OCI-LY3 (cell line): ENCODE results near the gene B3GNT7.

ENCODE experiments used
- H2AFZ ChIP-seq: fragments of 200-600, 300-600 bp; shearing (Covaris generic); 2 replicates; pipeline ENCODE4 v1.6.0; 2014; ENCODE audit warnings: antibody characterized with exemption, low read depth, low read length
- H3K27ac ChIP-seq: fragments of 200-600, 300-600 bp; sonication (generic); 2 replicates; pipeline ENCODE4 v1.5.1; 2014; ENCODE audit warnings: mild to moderate bottlenecking, low read length, moderate library complexity, mixed read lengths
- H3K27me3 ChIP-seq: fragments of 200-600, 300-600 bp; sonication (generic); 2 replicates; pipeline ENCODE4 v1.6.1; 2014; ENCODE audit warnings: low read depth, low read length, mixed read lengths
- H3K36me3 ChIP-seq: fragments of 200-600, 300-600 bp; sonication (generic); replicated peaks from 2 replicates; pipeline ENCODE3; 2014; ENCODE audit warnings: low read depth, low read length, mixed read lengths
- H3K4me1 ChIP-seq: fragments of 300-600, 200-600 bp; sonication (generic); 2 replicates; pipeline ENCODE4 v1.6.1; 2014; ENCODE audit warnings: low read length, mixed read lengths
- H3K4me2 ChIP-seq: fragments of 200-600, 300-600 bp; sonication (generic); 2 replicates; pipeline ENCODE4 v1.6.1; 2014; ENCODE audit warnings: low read length, mixed read lengths
- H3K4me3 ChIP-seq: fragments of 300-600, 200-600 bp; sonication (generic); 2 replicates; pipeline ENCODE4 v1.5.1; 2014; ENCODE audit warnings: antibody characterized with exemption, mild to moderate bottlenecking, low read length, moderate library complexity
- H3K79me2 ChIP-seq: fragments of 300-600, 200-600 bp; shearing (Covaris generic); 2 replicates; pipeline ENCODE4 v1.6.1; 2014; ENCODE audit warnings: mild to moderate bottlenecking, low read length, mixed read lengths
- H3K9ac ChIP-seq: fragments of 300-600, 200-600 bp; shearing (Covaris generic); 2 replicates; pipeline ENCODE4 v1.6.0; 2014; ENCODE audit warnings: mild to moderate bottlenecking, low read length, moderate library complexity
- H3K9me3 ChIP-seq: fragments of 200-600, 300-600 bp; shearing (Covaris generic); 2 replicates; pipeline ENCODE4 v1.6.1; 2014; ENCODE audit warnings: low read length, mixed read lengths; ENCODE audit not compliant: insufficient read depth
- H4K20me1 ChIP-seq: fragments of 200-600, 300-600 bp; sonication (generic); 2 replicates; pipeline ENCODE4 v1.6.1; 2016; ENCODE audit warnings: low read length, mixed read lengths; ENCODE audit not compliant: insufficient read depth
- EZH2phosphoT487 ChIP-seq: fragments of 200-600 bp; shearing (Covaris generic); IDR thresholded peaks from 2 replicates; pipeline ENCODE4 v1.6.1; 2018; ENCODE audit warnings: antibody characterized with exemption, mixed run types, low read depth
- TF ChIP-seq, protein P1 (sequence below): fragments of 200-600, 300-600 bp; sonication (generic); IDR thresholded peaks from 2 replicates; pipeline ENCODE4 v1.5.1; 2014; ENCODE audit warnings: antibody characterized with exemption, low read length, low read depth

B3GNT7 gene

DNA sequence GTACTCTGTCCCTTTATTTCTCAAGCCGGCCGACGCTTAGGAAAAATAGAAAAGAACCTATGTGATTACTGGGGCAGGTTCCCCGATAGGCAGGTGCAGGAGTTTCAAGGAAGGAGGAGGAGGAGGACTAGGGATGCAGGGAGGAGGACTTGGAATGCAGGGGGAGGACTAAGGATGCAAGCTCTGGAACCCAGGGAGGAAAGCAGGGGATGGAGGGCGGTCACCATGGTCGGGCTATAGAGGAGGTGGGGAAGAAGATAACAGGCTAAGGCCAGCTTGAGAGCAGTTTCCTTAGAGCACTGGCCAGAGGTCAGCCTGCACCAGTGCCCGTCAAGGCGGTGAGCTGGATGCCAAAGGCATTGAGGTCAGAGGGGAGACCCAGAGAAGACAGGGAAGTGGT lies 18.7 kb upstream of the B3GNT7 start:
- no peak overlapping the region for H3K9ac ChIP-seq
- no peak overlapping the region for H3K27ac ChIP-seq
- H3K9me3 ChIP-seq, result no peaks in the 10 kb centered on the region
- no peak overlapping the region for H3K4me3 ChIP-seq
- H3K27me3 ChIP-seq, result no peaks in the 10 kb centered on the region
- H3K36me3 ChIP-seq, result no peaks in the 10 kb centered on the region
- H3K4me2 ChIP-seq, result no peak overlapping the region
- H3K79me2 ChIP-seq, result no peaks in the 10 kb centered on the region
- no peaks in the 10 kb centered on the region for H3K4me1 ChIP-seq
- no peak overlapping the region for H2AFZ ChIP-seq
- TF ChIP-seq EZH2phosphoT487, result no peak
- TF ChIP-seq, protein P1, sequence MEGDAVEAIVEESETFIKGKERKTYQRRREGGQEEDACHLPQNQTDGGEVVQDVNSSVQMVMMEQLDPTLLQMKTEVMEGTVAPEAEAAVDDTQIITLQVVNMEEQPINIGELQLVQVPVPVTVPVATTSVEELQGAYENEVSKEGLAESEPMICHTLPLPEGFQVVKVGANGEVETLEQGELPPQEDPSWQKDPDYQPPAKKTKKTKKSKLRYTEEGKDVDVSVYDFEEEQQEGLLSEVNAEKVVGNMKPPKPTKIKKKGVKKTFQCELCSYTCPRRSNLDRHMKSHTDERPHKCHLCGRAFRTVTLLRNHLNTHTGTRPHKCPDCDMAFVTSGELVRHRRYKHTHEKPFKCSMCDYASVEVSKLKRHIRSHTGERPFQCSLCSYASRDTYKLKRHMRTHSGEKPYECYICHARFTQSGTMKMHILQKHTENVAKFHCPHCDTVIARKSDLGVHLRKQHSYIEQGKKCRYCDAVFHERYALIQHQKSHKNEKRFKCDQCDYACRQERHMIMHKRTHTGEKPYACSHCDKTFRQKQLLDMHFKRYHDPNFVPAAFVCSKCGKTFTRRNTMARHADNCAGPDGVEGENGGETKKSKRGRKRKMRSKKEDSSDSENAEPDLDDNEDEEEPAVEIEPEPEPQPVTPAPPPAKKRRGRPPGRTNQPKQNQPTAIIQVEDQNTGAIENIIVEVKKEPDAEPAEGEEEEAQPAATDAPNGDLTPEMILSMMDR, result no peak
- no peaks in the 10 kb centered on the region for H4K20me1 ChIP-seq

DNA sequence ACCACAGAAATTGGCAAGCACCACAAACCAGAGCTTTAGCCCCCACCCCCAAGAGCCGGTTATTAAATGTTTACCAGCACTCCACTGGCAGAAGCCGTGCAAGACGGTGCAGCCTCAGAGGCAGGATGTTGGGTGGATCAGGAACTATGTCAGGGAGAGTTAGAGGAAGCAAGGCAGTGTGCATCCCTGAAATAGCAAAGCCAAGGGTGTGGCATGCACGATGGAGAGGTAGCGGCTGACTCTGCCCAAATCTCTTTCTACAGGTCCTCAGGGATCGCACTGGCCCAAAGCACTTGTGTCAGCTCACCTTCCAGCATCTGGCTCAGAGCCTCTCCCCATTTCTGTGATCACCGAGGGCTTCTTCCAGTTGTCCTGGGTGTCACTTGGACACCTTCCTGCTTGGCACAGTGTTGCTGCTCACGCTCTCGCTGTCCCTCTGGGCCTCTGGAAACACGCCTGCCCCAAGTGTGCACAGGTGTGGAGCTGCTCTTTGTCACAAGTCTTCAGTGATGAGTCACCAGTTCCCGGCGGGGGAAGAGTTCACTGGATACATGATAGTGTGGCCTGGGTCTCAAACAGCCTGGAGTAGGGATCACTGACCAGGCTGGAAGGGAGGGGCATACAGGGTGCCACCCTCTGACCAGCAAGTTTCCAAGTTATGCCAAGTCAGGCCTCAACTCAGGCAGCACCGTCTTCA lies 17.3 kb upstream of the B3GNT7 start:
- Histone ChIP-seq H4K20me1 (no peaks in the 10 kb centered on the region), H3K4me1 (no peaks in the 10 kb centered on the region), H3K9me3 (no peaks in the 10 kb centered on the region), H2AFZ (no peak overlapping the region), H3K9ac (no peak overlapping the region), H3K4me3 (no peak overlapping the region), H3K27me3 (no peaks in the 10 kb centered on the region), H3K27ac (no peak overlapping the region), H3K4me2 (no peak overlapping the region), H3K79me2 (no peaks in the 10 kb centered on the region), H3K36me3 (no peaks in the 10 kb centered on the region)
- TF ChIP-seq EZH2phosphoT487, result no peak
- TF ChIP-seq, protein P1, result no peak

DNA sequence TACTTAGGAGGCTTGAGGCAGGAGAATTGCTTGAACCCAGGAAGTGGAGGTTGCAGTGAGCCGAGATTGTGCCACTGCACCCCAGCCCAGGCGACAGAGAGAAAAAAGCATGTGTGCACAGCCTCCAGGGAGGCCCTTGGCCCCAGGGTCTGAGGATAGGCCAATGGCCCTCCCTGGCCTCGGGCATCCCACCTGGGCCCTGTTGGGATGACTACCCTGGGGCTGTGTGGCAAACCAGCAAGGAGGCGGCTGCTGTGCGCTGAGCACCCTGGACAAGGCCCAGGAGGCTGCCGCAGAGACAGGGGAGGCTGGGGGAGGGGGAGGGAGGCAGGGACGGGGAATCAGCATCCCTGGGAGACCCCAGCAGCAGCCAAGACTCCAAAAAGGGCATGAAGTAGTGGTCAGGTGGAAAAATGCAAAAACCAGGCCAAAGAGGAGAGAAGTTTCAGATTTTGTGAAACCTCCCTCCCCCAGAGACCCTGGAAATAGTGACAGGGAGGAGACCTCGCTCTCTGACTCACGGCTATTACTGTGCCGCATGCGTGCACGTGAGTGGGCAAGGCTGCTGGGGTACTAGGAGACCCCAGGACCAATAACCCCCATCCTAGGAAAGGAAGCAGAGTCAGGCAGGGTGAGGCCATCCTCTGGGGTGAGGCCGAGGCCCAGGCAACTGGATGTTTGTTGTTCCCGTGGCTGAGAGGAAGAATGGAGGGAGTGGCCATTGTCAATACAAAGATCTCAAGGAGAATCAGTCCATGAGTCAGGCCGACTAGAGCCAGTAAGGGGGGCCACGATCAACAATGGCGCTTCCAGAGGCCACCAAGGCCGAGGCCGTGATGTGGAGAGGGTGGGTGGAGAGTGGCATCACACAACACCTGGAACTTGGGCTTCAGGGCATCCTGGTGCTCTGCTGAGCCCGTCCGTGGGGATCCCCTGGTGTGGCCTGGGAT lies 16.0 kb upstream of the B3GNT7 start:
- Histone ChIP-seq H3K4me3 (no peak overlapping the region), H3K79me2 (no peaks in the 10 kb centered on the region), H3K9me3 (no peaks in the 10 kb centered on the region), H3K4me2 (no peak overlapping the region), H4K20me1 (no peaks in the 10 kb centered on the region), H3K9ac (no peak overlapping the region), H3K27me3 (no peaks in the 10 kb centered on the region), H3K36me3 (no peaks in the 10 kb centered on the region), H3K4me1 (no peaks in the 10 kb centered on the region), H2AFZ (no peak overlapping the region), H3K27ac (no peak overlapping the region)
- TF ChIP-seq EZH2phosphoT487, result no peak
- TF ChIP-seq, protein P1, result no peak

DNA sequence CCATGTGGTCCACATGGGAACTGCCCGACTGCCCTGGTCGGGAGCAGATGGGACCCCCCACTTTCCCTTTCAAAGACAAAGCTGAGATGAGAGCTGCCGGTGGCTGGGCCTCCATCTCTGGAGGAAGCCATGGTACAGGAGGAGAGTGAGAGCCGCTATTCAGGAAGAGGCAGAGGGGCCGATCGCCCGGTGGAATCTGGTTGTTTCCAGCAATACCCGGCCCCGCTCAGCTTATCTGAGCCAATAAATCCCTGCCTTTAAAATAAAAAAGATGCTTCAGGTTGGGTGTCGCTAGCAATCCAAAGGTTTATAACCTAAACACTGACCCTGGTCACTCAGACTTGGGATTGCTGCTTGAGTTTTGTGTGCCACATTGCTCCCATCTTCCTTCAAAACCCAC lies 15.2 kb upstream of the B3GNT7 start:
- H3K4me1 ChIP-seq, result no peaks in the 10 kb centered on the region
- no peak for TF ChIP-seq EZH2phosphoT487
- TF ChIP-seq, protein P1, result no peak
- no peak overlapping the region for H3K27ac ChIP-seq
- H3K27me3 ChIP-seq, result no peaks in the 10 kb centered on the region
- H4K20me1 ChIP-seq, result no peaks in the 10 kb centered on the region
- H3K4me2 ChIP-seq, result no peak overlapping the region
- no peak overlapping the region for H2AFZ ChIP-seq
- no peak overlapping the region for H3K4me3 ChIP-seq
- H3K79me2 ChIP-seq, result no peaks in the 10 kb centered on the region
- no peak overlapping the region for H3K9ac ChIP-seq
- H3K9me3 ChIP-seq, result no peaks in the 10 kb centered on the region
- H3K36me3 ChIP-seq, result no peaks in the 10 kb centered on the region
